Activated CD8-positive, alpha-beta memory T cell treated with anti-CD3 and anti-CD28 coated beads for 48 hours (primary cell): Measurements from ENCODE around the gene LRRC1.

Experiments used
- DNase-seq, 3 experiments: peaks; one replicate each; pipeline ENCODE4 v3.0.0-alpha.2; 2020; ENCODE audit warnings: low read depth in 2 of 3, low spot score in 2 of 3

The LRRC1 gene

DNA sequence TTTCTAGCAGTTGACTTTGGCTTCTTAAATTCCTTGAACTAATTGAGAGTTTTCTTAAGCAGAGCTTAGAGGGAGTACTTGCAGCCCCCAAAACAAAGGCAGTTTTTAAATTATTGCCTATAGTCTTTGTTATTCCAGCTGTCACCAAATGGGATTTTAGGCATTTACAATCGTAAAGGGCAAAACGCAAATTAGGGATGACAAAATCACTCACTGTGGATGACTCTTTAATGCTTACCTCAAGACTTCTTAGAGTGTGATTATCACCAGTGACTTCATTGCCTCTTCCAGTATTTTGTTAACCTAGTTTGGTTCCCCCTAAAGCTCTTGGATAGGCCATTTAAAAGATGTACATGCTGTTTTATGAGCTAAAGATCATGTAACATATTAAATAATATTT is 126.8 kb downstream of the LRRC1 start:
- no peak for DNase-seq

DNA sequence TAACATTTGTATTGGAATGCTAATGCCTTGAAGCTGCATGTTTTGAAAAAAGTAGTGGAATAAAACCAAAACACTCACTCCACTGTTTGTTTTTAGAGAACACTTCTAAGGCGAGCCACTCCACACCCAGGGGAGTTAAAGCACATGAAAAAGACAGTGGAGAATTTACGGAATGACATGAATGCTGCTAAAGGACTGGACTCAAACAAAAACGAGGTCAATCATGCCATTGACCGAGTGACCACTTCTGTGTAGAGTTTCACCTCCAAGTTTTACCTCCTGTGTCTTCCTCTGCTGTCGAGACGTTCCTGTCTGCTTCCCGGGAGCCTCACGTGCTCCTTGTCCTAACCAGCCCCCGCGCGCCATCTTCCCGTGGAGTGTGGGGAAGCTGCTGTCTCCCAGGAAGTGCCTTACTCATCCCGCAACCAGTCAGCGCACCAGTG is 127.8 kb downstream of the LRRC1 start:
- DNase-seq = no peak

DNA sequence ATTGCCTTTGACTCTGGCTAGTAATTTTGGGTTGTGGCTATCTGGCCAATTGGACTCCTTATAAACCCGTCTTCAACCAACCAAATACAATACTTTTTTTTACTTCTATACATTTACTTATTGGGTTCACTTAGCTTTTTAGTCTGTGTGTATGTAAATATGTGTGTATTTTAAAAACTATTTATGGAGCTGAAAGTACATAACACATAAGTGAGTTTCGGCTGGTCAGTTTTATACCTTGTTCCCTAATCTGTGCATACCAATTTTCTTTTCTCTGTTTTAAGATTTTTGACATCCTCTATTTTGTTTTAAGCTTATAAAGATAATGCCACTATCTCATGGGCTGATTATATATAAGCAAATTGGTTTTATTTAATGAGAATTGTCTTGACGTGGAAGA is 129.5 kb downstream of the LRRC1 start:
- DNase-seq = no peak

DNA sequence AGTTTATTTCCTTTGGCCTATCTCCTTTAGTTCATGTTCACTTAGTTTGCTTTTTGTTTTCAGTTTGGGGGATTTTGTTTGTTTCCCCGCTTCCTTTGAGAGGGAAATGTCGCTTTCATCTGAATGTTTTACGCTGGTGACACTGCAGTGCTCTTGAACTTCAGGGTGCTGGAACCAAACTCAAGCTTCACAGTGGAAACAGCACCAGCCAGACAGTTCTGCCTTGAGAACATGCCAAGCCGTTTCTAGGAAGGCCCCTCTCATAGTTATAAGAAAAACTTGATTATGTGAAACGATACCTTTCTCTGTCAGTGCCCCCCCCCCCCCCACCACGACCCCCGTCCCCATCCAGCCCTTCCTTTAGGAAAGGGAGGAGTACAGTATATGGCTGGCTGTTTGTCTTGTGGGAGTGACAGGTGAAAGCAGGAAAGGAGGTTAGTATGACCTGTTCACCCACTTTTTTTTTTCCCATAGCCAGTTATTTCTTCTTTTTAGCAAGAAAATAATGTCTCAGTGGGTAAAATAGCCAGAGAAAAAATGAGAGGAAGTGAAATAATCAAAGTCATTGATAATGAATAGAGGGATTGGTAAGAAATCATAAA is 130.1 kb downstream of the LRRC1 start:
- DNase-seq = no peak

DNA sequence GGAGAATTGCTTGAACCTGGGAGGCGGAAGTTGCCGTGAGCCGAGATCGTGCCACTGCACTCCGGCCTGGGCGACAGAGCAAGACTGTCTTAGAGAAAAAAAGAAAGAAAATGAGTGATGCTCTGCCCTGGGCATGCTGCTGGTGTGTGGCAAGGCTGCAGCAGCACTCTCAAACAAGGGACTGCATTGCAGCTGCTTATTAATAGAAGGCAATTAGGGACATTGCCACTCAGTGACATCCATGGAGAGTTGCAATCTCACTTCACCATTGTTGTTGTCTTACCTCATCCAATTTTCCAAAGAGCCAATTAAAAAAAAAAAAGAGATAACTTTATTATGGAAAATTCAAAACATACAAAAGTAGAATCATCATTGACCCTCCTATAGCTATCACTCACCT is 131.1 kb downstream of the LRRC1 start:
- no peak for DNase-seq

DNA sequence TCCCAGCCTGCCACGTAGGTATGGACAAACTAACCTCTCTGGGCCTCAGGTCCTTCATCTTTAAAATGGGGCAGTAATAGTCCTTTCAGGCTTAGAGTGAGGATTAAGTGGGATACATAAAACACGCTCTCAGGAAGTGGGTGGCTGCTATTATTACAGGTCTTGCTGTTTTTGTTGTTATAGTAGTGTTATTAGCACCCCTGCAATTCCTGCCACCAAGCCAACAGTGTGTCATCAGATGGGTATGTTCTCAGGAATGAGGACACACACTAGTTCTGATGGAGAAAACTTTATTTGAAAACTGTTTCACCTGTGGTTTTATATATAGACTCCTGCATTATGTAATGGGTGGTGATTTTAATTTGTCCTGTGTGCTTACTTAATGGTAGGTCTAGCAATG is 131.7 kb downstream of the LRRC1 start:
- no peak for DNase-seq

DNA sequence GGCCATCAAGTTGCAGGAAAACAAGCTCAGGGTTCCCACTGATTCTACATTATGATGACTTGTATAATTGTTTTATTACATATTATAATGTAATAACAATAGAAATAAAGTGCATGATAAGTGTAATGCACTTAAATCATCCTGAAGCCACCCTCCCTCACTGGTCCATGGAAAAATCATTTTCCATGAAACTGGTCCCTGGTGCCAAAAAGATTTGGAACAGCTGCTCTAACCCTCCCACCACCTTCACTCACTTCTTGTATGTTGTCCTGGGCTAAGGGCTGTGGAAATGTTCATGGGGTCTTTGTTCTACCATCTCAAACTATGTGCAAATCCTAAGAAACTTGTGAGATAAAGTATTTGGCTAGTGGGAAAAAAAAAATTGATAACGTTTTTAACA is 133.8 kb downstream of the LRRC1 start:
- DNase-seq = no peak

DNA sequence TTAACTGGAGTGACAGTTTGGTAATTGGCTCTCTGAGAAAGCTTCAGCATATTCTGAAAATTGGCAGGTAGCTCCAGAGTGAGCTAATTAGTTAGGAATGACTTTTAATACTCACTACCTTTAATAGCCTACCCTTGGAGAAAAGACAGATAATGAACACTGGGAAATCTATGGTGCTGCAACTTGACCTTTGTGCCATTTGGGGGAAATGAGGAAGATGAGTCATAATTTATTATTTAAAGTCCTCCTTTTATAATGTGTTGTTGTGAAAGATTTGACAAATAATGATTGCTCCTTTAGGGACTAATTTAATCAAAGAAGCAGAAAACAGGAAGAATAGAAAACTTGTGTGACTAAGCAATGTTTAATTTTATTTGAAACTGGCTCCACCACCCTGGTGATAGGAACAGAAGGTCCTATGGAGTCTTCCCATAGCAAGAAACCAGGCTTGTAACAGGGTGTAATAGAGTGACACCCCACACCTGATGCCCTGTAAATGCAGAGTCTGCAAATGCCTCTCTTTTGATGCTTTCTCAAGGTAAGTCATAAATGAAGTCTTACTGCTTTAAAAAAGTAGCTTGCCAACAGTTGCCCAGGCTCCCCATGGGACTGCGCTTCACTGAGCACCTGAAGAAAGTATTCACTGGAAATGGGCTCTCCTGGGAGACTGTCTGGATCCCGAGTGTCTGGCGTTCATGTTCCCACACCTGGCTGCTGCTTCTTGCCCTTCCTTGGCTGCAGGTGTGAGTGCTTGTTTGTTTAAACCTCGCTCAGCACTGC is 134.4 kb downstream of the LRRC1 start:
- DNase-seq = no peak

DNA sequence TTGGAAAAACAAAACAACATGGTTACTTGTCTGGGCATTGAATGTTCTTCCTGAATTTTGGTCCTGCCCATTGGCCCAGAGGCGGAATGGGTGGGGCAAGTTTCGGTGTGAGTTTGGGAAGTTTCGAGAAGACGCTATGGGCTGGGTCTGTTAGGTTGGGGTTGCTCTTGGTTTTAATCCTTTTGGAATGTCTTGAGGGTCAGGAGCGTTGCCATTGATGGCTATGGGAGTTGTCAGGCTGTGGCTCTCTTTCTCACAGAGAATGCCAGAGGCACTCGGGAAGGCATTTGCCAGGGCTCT is 135.0 kb downstream of the LRRC1 start:
- no peak for DNase-seq

DNA sequence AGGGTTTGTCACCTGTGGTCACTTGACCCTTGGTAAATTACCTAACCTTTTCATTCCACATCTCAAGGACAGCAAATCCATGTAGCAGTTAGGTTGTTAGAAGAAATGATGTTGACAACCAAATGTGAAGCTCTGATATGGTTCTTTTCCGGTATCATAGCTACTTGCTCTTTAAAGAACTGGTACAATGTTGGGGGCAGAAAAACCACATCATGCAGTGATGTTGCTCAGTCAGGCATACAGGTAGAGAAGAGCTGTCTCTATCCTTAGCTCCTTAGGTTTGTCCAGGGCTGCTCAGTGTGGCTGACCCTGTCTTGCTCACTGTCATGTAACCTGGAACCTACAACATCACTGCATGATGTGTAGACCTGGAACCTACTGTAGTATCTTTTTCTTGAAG is 135.5 kb downstream of the LRRC1 start:
- DNase-seq = no peak

DNA sequence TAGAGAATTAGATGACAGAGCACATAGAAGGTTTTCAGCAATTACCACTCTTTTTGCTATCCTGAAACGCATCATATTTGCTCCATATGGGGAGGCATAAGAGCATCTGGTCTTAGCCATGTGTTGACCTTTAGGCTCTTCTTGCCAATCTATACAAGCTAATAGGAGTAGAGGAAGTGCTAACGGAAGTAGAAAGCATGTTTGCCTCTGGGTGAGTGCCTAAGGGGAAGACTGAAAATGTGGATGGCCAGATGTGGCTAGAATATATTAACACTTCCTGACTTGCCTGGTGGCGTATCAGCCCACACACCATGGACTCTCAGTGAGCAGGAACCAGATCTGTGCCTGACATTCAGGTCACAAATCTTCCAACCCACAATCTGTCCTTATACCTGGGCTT is 136.3 kb downstream of the LRRC1 start:
- DNase-seq = no peak

DNA sequence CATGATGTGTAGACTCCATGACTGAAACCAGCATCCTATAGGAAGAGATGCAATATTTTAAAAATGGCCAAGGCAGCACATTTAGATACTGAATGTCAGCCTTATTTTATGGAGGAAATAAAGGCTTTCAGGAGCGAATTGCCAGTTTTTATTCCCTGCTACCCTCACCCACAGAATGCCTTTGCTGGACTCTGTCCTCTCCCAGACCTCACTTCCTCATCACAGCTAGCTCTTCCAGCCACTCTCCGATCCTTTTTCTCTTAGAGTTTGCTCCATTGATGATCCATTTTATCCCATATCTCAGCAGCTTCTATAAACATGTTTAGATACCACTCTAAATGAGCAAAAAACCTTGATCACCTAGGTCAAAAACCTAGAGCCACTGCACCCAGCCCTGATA is 137.7 kb downstream of the LRRC1 start:
- DNase-seq = no peak

DNA sequence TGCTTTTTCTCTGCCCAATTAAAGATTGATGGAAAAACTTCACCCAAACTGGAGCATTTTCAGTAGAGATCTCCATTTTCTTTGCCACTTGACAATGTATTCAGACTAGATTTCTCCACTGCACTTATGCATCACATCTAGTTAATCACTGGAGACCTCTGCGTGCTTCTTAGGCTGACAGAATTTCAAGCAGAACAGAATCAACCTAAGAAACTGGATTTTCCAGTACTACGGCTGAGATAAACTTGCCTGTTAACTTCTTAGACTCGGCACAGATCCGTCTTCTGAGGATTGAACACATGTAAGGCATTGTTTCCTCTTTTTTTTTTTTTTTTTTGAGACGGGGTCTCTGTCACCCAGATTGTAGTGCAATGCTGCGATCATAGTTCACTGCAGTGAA is 139.2 kb downstream of the LRRC1 start:
- no peak for DNase-seq

DNA sequence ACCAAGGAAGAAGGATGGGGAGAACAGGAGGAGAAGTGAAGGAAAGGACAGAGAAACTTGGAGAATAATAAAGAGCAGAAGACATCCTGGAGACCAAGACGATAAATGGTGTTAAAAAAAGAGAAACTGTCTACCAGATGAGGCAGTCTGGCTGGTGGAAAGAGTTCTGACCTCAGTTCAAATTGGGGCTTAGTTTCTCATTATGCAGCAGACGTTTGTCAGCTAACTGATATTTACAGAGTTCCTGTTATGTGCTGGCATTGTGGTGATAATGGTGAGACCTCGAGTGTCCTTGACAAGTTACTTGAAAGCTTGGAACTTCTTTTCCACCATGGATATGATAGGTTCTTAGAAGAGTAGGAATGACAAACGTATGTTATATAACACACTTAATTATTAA is 142.7 kb downstream of the LRRC1 start:
- no peak for DNase-seq

DNA sequence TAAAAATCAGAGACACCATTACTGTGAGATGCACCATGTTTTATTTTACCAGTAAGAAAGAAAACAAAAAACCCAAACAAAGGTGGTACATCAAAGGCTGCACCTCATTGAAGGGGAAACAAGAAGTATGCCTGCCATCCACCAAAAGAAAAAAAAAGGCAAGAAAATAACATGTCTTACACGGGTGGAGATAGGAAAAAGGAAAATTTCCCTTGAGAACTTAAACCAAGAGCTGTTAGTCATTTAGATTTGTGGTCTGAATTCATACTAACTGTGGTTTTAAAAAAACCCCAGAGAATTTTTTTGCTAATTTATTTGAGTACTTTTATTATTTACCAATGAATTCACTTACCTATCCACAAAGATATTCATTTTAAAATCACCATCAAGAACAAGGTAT is 144.0 kb downstream of the LRRC1 start:
- no peak for DNase-seq

DNA sequence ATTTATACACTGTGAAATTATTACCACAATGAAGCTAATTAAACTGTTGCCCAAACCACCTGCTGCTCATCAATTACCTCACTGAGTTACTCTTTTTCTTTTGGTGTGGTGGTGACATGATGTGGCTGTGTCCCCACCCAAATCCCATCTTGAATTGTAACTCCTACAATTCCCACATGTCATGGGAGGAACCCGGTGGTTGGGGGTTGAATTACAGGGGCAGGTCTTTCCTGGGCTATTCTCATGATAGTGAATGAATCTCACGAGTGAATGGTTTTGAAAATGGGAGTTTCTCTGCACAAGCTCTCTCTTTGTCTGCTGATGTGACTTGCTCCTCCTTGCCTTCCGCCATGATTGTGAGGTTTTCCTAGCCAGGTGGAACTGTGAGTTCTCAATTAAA is 145.0 kb downstream of the LRRC1 start:
- DNase-seq = no peak

DNA sequence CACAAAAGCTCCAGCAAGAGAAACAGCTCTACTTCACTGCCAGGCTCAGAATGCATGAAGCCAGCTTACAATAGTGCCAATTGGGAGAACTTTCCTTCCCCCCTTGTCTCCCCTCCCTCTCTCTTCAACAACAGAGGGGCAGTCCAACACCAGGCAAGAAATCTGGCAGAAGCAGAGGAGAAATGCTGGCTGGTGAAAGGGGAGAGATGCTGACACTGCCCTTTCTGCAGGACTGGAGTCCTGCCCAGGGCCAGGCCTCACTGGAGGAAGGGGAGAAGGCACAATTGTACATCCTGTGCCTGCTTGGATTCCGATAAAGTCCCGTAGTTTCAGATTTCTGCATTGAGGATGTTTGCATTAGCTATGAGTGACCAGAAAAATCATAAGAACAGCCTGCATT is 148.6 kb downstream of the LRRC1 start:
- DNase-seq = no peak

DNA sequence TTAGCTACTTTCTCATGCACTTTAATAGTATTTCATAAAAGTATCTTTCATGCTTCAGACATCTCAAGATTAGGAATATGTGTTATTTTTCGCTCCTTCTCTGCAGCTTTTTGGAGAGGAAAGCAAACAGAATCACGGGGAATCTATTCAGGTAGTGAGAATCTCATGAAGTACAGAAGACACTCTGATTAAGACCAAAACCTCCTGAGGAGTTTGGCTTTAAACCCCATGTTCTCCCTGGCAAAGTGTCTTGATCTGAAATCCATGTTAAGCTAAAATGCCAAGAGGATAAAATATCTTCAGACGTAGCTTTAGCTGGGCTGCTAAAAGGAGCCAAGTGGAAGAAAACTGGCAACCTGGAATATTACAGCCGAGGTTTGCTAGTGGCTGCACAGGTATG is 149.3 kb downstream of the LRRC1 start:
- no peak for DNase-seq

DNA sequence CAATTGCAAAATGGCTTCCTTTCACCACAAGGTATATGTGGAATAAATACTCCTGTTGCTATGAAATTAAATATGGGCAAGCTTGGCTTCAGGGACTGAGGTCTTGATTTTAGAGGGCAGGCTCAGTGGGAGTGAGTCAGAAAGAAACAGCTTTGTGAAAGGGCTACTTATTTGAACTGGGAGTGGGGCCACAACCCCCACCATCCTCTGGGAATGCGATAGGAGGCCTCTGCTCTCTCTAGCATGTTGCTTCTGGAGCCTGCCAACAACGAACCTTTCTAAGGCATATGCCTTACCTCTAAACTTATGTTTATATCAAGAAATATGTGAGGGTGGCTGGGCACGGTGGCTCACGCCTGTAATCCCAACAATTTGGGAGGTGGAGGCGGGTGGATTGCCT is 149.7 kb downstream of the LRRC1 start:
- no peak for DNase-seq

DNA sequence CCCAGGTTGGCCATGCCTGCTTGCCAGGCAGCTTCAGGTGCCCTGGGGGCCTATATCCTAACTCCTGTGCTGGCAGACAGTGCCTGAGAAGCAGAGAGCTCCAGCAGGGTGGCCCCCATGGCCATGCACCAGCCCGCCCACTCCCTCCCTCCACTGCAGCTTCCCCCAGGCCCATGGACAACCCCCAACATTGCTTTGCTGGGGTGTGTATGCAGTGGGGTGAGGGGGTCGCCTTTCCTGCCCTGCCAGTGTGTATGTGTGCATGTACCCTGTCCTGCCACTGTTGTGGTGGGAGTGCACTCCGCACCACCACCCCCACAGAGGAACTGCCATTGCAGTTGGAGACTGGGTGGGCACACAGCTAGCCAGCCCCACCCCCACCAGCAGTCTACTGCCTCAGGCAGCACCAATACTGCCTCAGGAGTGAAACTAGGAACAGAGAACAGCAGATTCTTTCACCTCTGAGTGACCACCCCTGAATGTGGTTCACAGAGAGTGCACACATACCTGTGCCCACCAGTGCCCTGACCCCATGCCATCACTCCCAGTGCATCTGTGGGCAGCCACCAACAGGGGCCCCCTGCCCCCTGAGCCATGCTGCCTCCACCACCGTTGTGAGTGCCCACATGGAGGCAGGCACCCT is 151.1 kb downstream of the LRRC1 start:
- DNase-seq = no peak

DNA sequence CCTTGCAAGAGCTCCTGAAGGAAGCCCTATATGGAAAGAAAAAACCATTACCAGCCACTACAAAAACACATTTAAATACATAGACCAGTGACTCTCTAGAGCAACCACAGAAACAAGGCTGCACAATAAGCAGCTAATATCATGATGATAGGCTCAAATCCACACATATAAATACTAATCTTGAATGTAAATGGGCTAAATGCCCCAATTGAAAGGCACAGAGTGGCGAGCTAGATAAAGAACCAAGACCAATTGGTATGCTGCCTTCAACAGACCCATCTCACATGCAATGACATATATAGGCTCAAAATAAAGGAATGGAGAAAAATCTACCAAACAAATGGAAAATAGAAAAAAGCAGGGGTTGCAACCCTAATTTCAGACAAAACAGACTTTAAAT is 153.0 kb downstream of the LRRC1 start:
- no peak for DNase-seq

DNA sequence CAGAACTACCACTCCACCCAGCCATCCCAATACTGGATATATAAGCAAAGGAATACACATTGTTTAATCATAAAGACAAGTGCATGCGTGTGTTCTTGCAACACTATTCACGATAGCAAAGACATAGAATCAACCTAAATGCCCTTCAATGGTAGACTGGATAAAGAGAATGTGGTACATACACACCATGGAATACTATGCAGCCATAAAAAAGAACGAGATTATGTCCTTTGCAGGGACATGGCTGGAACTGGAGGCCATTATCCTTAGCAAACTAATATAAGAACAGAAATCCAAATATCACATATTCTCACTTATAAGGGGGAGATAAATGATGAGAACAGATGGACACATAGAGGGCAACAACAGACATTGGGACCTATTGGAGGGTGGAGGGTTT is 156.6 kb downstream of the LRRC1 start:
- DNase-seq = no peak
